K562 (cell line): ENCODE data around the gene UTP4. TPM values are rescaled to one million over a fixed set of nuclear protein-coding genes. Genes with fewer than 3 reads are reported as not detected.

ENCODE experiments used
- ARID2 ChIP-seq: fragments of 450-650 bp; IDR thresholded peaks from 2 replicates; pipeline ENCODE4 v1.6.1; 2017; ENCODE audit warnings: antibody characterized with exemption, mild to moderate bottlenecking
- ASH1L ChIP-seq: fragments of 450-650 bp; IDR thresholded peaks from 2 replicates; pipeline ENCODE4 v1.6.1; 2018; ENCODE audit warnings: borderline replicate concordance, mild to moderate bottlenecking, low read depth; ENCODE audit not compliant: partially characterized antibody
- ATF4 ChIP-seq: fragments of 450-650 bp; formaldehyde crosslinking; IDR thresholded peaks from 2 replicates; pipeline ENCODE4 v1.4.0; 2022; ENCODE audit warnings: mild to moderate bottlenecking, moderate library complexity
- CBX8 ChIP-seq: fragments of 200-600 bp; sonication (generic); IDR thresholded peaks from 2 replicates; pipeline ENCODE4 v1.6.1; 2012; ENCODE audit warnings: borderline replicate concordance, mixed run types, low read depth, mild to moderate bottlenecking, moderate library complexity, mixed read lengths, low read length, control low read depth, inconsistent platforms; ENCODE audit not compliant: poor library complexity, severe bottlenecking; ENCODE audit errors: extremely low read depth
- CHCHD3 ChIP-seq: fragments of 250-450 bp; sonication (Bioruptor Pico); IDR thresholded peaks from 2 replicates; pipeline ENCODE4 v2.1.2; 2022; ENCODE audit warnings: mild to moderate bottlenecking
- CREB1 ChIP-seq, 2 experiments: sonication (generic) in 1 of 2; formaldehyde crosslinking in 1 of 2; IDR thresholded peaks; 2 replicates each; pipeline versions ENCODE4 v1.6.1 to v1.8.0; 2012 to 2022; ENCODE audit warnings: inconsistent platforms in 1 of 2, mild to moderate bottlenecking in 1 of 2, missing genetic modification reagents in 1 of 2, moderate library complexity in 1 of 2
- CXXC5 ChIP-seq: fragments of 250-450 bp; sonication (Bioruptor Pico); IDR thresholded peaks from 2 replicates; pipeline ENCODE4 v1.8.0; 2022; ENCODE audit warnings: inconsistent platforms, mild to moderate bottlenecking, moderate library complexity
- ELF1 ChIP-seq: fragments of 200-800 bp; sonication (Bioruptor generic); IDR thresholded peaks from 2 replicates; pipeline ENCODE4 v1.6.1; 2016; ENCODE audit warnings: missing genetic modification characterization, missing compliant biosample characterization
- KLF1 ChIP-seq: fragments of 450-650 bp; IDR thresholded peaks from 2 replicates; pipeline ENCODE4 v1.6.1; 2016; ENCODE audit warnings: missing genetic modification characterization, missing compliant biosample characterization
- MLX ChIP-seq, 2 experiments: fragments of 450-650 bp in 1 of 2; sonication (generic) in 1 of 2; formaldehyde crosslinking; conservative IDR thresholded peaks; 2 replicates each; pipeline versions ENCODE4 v1.4.0 to v1.8.1; 2020 to 2022; ENCODE audit warnings: mild to moderate bottlenecking in 1 of 2, missing genetic modification reagents in 1 of 2
- PHF20 ChIP-seq: fragments of 450-650 bp; IDR thresholded peaks from 2 replicates; pipeline ENCODE4 v1.6.1; 2018; ENCODE audit not compliant: partially characterized antibody
- PTRF ChIP-seq: fragments of 450-650 bp; IDR thresholded peaks from 2 replicates; pipeline ENCODE4 v1.6.1; 2016; ENCODE audit warnings: mild to moderate bottlenecking, missing genetic modification characterization, missing compliant biosample characterization
- SIN3A ChIP-seq, 2 experiments: fragments of 150-350 bp in 1 of 2; IDR thresholded peaks; 2 replicates each; pipeline ENCODE4 v1.6.1; 2011 to 2016; ENCODE audit warnings: borderline replicate concordance in 2 of 2, low read depth in 2 of 2, low read length in 2 of 2, mild to moderate bottlenecking in 2 of 2, moderate library complexity in 2 of 2; ENCODE audit not compliant: control insufficient read depth in 1 of 2
- SMARCA4 ChIP-seq: fragments of 450-650 bp; IDR thresholded peaks from 2 replicates; pipeline ENCODE4 v1.6.1; 2016
- TRIM25 ChIP-seq: fragments of 450-650 bp; IDR thresholded peaks from 2 replicates; pipeline ENCODE4 v1.7.0; 2016; ENCODE audit warnings: borderline replicate concordance
- ZNF143 ChIP-seq: sonication (generic); formaldehyde crosslinking; IDR thresholded peaks from 2 replicates; pipeline ENCODE4 v1.9.0; 2022; ENCODE audit warnings: mild to moderate bottlenecking, missing genetic modification reagents
- ZNF224 ChIP-seq: sonication (generic); formaldehyde crosslinking; IDR thresholded peaks from 2 replicates; pipeline ENCODE4 v1.8.0; 2022; ENCODE audit warnings: mild to moderate bottlenecking, missing genetic modification reagents
- ZNF282 ChIP-seq: sonication (generic); formaldehyde crosslinking; IDR thresholded peaks from 2 replicates; pipeline ENCODE4 v1.8.1; 2023; ENCODE audit warnings: missing genetic modification reagents
- ZNF436 ChIP-seq: fragments of 250-450, 450-650 bp; sonication (Bioruptor Pico); formaldehyde crosslinking; IDR thresholded peaks from 2 replicates; pipeline ENCODE4 v1.7.0; 2020; ENCODE audit warnings: mild to moderate bottlenecking
- polyA plus RNA-seq, 8 experiments: library from polyadenylated mRNA; depleted of rRNA in 4 of 8; stranded (reverse) in 5 of 8; unstranded in 3 of 8; fragments of >200 nt; fragmentation: Nextera tagmentation in 2 of 8; fragmentation: Illumina TruSeq in 1 of 8; extraction: Ambion mirVana in 2 of 8; extraction: Trizol in 1 of 8; gene quantifications; 2 replicates each; pipeline versions ENCODE4 v1.2.1 to v1.2.3, GENCODE V29; 2011 to 2014; ENCODE audit warnings: inconsistent platforms in 1 of 8, missing spikeins in 1 of 8
- total RNA-seq, 7 experiments: library from RNA; depleted of rRNA in 6 of 7; stranded (reverse); fragments of >200 nt in 6 of 7; fragmentation: Illumina TruSeq in 2 of 7; extraction: Trizol in 2 of 7; gene quantifications; 2 replicates each; pipeline versions ENCODE4 v1.2.1 to v1.2.3, GENCODE V29; 2011 to 2021; ENCODE audit warnings: low replicate concordance in 1 of 7
- TF ChIP-seq, protein P1 (sequence below): sonication (generic); formaldehyde crosslinking; IDR thresholded peaks from 2 replicates; pipeline ENCODE4 v1.8.1; 2023; ENCODE audit warnings: mild to moderate bottlenecking, missing genetic modification reagents
- TF ChIP-seq, protein P2 (sequence below): fragments of 450-650 bp; conservative IDR thresholded peaks from 2 replicates; pipeline ENCODE4 v1.6.1; 2016; ENCODE audit warnings: missing genetic modification characterization, low read depth, mild to moderate bottlenecking, missing compliant biosample characterization, moderate library complexity

Gene UTP4
- total and polyA plus RNA-seq, 9 of the 15 experiments (the other 6 are each of a cell fraction or from before 2014, with no cell fraction given), result 46.1 to 203 (median 145) TPM

GRCh38 chr16:69131839-69132423 lies 518 bp upstream of the UTP4 start (continued):
- peak; percentile 53; the same call in 1 of the 2 replicates for TF ChIP-seq ZNF282 (CRISPR knock-in tag)
- TF ChIP-seq, protein P1, sequence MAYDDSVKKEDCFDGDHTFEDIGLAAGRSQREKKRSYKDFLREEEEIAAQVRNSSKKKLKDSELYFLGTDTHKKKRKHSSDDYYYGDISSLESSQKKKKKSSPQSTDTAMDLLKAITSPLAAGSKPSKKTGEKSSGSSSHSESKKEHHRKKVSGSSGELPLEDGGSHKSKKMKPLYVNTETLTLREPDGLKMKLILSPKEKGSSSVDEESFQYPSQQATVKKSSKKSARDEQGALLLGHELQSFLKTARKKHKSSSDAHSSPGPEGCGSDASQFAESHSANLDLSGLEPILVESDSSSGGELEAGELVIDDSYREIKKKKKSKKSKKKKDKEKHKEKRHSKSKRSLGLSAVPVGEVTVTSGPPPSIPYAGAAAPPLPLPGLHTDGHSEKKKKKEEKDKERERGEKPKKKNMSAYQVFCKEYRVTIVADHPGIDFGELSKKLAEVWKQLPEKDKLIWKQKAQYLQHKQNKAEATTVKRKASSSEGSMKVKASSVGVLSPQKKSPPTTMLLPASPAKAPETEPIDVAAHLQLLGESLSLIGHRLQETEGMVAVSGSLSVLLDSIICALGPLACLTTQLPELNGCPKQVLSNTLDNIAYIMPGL, result 0 out of 2 replicates have a peak, but pooled peaks have one; percentile 37
- peak; percentile 33 for TF ChIP-seq ASH1L
- TF ChIP-seq CBX8, result no peak
- TF ChIP-seq MLX (CRISPR knock-in tag; conservative IDR thresholded peaks at IDR 0.05), result peak in 1 of 2 experiments; percentile 73; a peak in 1 of 4 replicates
- TF ChIP-seq, protein P2, sequence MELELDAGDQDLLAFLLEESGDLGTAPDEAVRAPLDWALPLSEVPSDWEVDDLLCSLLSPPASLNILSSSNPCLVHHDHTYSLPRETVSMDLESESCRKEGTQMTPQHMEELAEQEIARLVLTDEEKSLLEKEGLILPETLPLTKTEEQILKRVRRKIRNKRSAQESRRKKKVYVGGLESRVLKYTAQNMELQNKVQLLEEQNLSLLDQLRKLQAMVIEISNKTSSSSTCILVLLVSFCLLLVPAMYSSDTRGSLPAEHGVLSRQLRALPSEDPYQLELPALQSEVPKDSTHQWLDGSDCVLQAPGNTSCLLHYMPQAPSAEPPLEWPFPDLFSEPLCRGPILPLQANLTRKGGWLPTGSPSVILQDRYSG (tag), result no peak
- TF ChIP-seq TRIM25, result peak; percentile 94; the same call in 1 of the 2 replicates
- no peak for TF ChIP-seq ZNF143 (CRISPR knock-in tag)
- TF ChIP-seq PHF20, result peak; percentile 71
- TF ChIP-seq ELF1 (tag), result no peak
- TF ChIP-seq SIN3A (IDR thresholded peaks at IDR 0.05; ENCODE audit: borderline replicate concordance in 2 of 2, control insufficient read depth in 1 of 2, low read depth in 2 of 2, low read length in 2 of 2), result peak; percentile 4 to 19; a peak in 1 of 4 replicates
- 0 out of 2 replicates have a peak, but pooled peaks have one; percentile 34 for TF ChIP-seq ATF4 (CRISPR knock-in tag)
- 0 out of 2 replicates have a peak, but pooled peaks have one; percentile 56 for TF ChIP-seq ZNF436 (CRISPR knock-in tag)
- TF ChIP-seq ARID2, result 0 out of 2 replicates have a peak, but pooled peaks have one; percentile 23
- peak; percentile 44; the same call in 1 of the 2 replicates for TF ChIP-seq SMARCA4
- no peak for TF ChIP-seq ZNF224 (CRISPR knock-in tag)
- TF ChIP-seq CXXC5 (CRISPR knock-in tag), result no peak
- TF ChIP-seq CREB1 (IDR thresholded peaks at IDR 0.05), result no peak
- TF ChIP-seq CREB1 (CRISPR knock-in tag; IDR thresholded peaks at IDR 0.05), result 0 out of 2 replicates have a peak, but pooled peaks have one; percentile 4
- 0 out of 2 replicates have a peak, but pooled peaks have one; percentile 19 for TF ChIP-seq KLF1 (tag)
- no peak for TF ChIP-seq CHCHD3 (CRISPR knock-in tag)
- TF ChIP-seq PTRF (tag), result no peak
